WTC11 (cell line): Measurements from ENCODE around the gene ITPK1. TPM values are rescaled to one million over a fixed set of nuclear protein-coding genes. Genes with fewer than 3 reads are reported as not detected.

Experiments used
- ATAC-seq: fragments of 200-7000 bp; cut with Tn5 transposase; 2 replicates; pipeline ENCODE4 v1.10.0; 2021; ENCODE audit warnings: mild to moderate bottlenecking, moderate library complexity
- CTCF ChIA-PET: fragments of 300-600 bp; sonication (Branson Sonifier 250); formaldehyde crosslinking; loops from one replicate; lab custom pipeline; 2021; ENCODE audit warnings: antibody characterized with exemption; lab: Charles Lee
- POLR2A ChIA-PET: fragments of 350-600 bp; sonication (Branson Sonifier 250); formaldehyde crosslinking; loops from one replicate; lab custom pipeline; 2021; ENCODE audit warnings: antibody characterized with exemption; lab: Charles Lee
- DNase-seq: peaks from one replicate; pipeline ENCODE4 v3.0.0; 2021; ENCODE audit warnings: low spot score
- H3K27ac Mint-ChIP-seq: 2 replicates; pipeline ENCODE4 v1.8.0; 2021; ENCODE audit warnings: mixed read lengths
- H3K27me3 Mint-ChIP-seq: 2 replicates; pipeline ENCODE4 v1.8.0; 2021; ENCODE audit warnings: low read depth, mild to moderate bottlenecking, moderate library complexity, mixed read lengths
- H3K36me3 Mint-ChIP-seq: 2 replicates; pipeline ENCODE4 v1.8.0; 2021; ENCODE audit warnings: mixed read lengths
- H3K4me1 Mint-ChIP-seq: 2 replicates; pipeline ENCODE4 v1.8.0; 2022; ENCODE audit warnings: mixed read lengths
- H3K4me3 Mint-ChIP-seq: 2 replicates; pipeline ENCODE4 v1.8.0; 2021; ENCODE audit warnings: mild to moderate bottlenecking, moderate library complexity, mixed read lengths
- H3K9me3 Mint-ChIP-seq: 2 replicates; pipeline ENCODE4 v1.8.0; 2021; ENCODE audit warnings: mixed read lengths
- AR ChIP-seq: fragments of 250-450 bp; sonication (Bioruptor Pico); IDR thresholded peaks from 2 replicates; pipeline ENCODE4 v1.9.0; 2021; ENCODE audit warnings: mild to moderate bottlenecking
- CBFB ChIP-seq: sonication (generic); formaldehyde crosslinking; IDR thresholded peaks from 2 replicates; pipeline ENCODE4 v1.8.1; 2022; ENCODE audit warnings: mild to moderate bottlenecking, low read depth, missing genetic modification reagents
- E2F4 ChIP-seq: sonication (generic); formaldehyde crosslinking; IDR thresholded peaks from 2 replicates; pipeline ENCODE4 v1.8.1; 2022; ENCODE audit warnings: low read depth, mild to moderate bottlenecking, moderate library complexity, missing genetic modification reagents, borderline replicate concordance
- EMX1 ChIP-seq: fragments of 250-450 bp; sonication (Bioruptor Pico); IDR thresholded peaks from 2 replicates; pipeline ENCODE4 v1.8.0; 2021; ENCODE audit warnings: mild to moderate bottlenecking
- FOXP4 ChIP-seq: sonication (generic); formaldehyde crosslinking; IDR thresholded peaks from 2 replicates; pipeline ENCODE4 v1.8.0; 2022; ENCODE audit warnings: mild to moderate bottlenecking, missing genetic modification reagents
- GRHL2 ChIP-seq: fragments of 250-450 bp; sonication (Bioruptor Pico); IDR thresholded peaks from 2 replicates; pipeline ENCODE4 v1.8.0; 2022; ENCODE audit warnings: mild to moderate bottlenecking, moderate library complexity; ENCODE audit not compliant: insufficient replicate concordance, severe bottlenecking
- NFATC4 ChIP-seq: fragments of 250-450 bp; sonication (Bioruptor Pico); IDR thresholded peaks from 2 replicates; pipeline ENCODE4 v1.9.0; 2021; ENCODE audit warnings: mild to moderate bottlenecking
- NFE2L1 ChIP-seq: sonication (generic); formaldehyde crosslinking; IDR thresholded peaks from 2 replicates; pipeline ENCODE4 v1.8.1; 2023; ENCODE audit warnings: missing genetic modification reagents
- OVOL2 ChIP-seq: fragments of 250-450 bp; sonication (Bioruptor Pico); IDR thresholded peaks from 2 replicates; pipeline ENCODE4 v1.9.0; 2021; ENCODE audit warnings: mild to moderate bottlenecking, borderline replicate concordance
- SMAD4 ChIP-seq: sonication (generic); formaldehyde crosslinking; IDR thresholded peaks from 2 replicates; pipeline ENCODE4 v1.8.0; 2022; ENCODE audit warnings: mild to moderate bottlenecking, missing genetic modification reagents
- SOX15 ChIP-seq: fragments of 250-450 bp; sonication (Bioruptor Pico); IDR thresholded peaks from 2 replicates; pipeline ENCODE4 v1.9.0; 2021; ENCODE audit warnings: mild to moderate bottlenecking
- TCF7 ChIP-seq: sonication (generic); formaldehyde crosslinking; IDR thresholded peaks from 2 replicates; pipeline ENCODE4 v1.8.0; 2022; ENCODE audit warnings: mild to moderate bottlenecking, low read depth, missing genetic modification reagents, moderate library complexity
- USF1 ChIP-seq: sonication (generic); formaldehyde crosslinking; IDR thresholded peaks from 2 replicates; pipeline ENCODE4 v1.8.0; 2022; ENCODE audit warnings: mild to moderate bottlenecking, missing genetic modification reagents
- ZNF232 ChIP-seq: sonication (generic); formaldehyde crosslinking; IDR thresholded peaks from 2 replicates; pipeline ENCODE4 v1.8.0; 2022; ENCODE audit warnings: mild to moderate bottlenecking, missing genetic modification reagents
- ZNF263 ChIP-seq: sonication (generic); formaldehyde crosslinking; IDR thresholded peaks from 2 replicates; pipeline ENCODE4 v1.8.1; 2022; ENCODE audit warnings: low read depth, mild to moderate bottlenecking, moderate library complexity, missing genetic modification reagents
- ZNF425 ChIP-seq: fragments of 250-450 bp; sonication (Bioruptor Pico); conservative IDR thresholded peaks from 2 replicates; pipeline ENCODE4 v1.9.0; 2021; ENCODE audit warnings: mild to moderate bottlenecking
- total RNA-seq: library from RNA; stranded (reverse); gene quantifications from 3 replicates; pipeline ENCODE4 v1.2.3, GENCODE V29; 2021

ITPK1 gene
- total RNA-seq, 1 experiment from 2014 or later, result 144 TPM

- H3K4me3 Mint-ChIP-seq, result no peak overlapping the region
- POLR2A ChIA-PET, result no interaction called here
- ATAC-seq (no peak), DNase-seq (no peak)
- peaks cover 4% of the 10 kb centered on the region for H3K36me3 Mint-ChIP-seq
- no peak for TF ChIP-seq USF1 (CRISPR knock-in tag)
- no peak for TF ChIP-seq E2F4
- TF ChIP-seq ZNF263 (CRISPR knock-in tag), result no peak
- no peak for TF ChIP-seq OVOL2
- TF ChIP-seq EMX1, result no peak
- TF ChIP-seq ZNF232 (CRISPR knock-in tag), result no peak
- no peak for TF ChIP-seq ZNF425 (CRISPR knock-in tag)
- TF ChIP-seq TCF7, result no peak
- no peak for TF ChIP-seq CBFB
- TF ChIP-seq NFE2L1 (CRISPR knock-in tag), result no peak
- TF ChIP-seq NFATC4 (CRISPR knock-in tag), result no peak
- no peak for TF ChIP-seq FOXP4 (CRISPR knock-in tag)
- no peak for TF ChIP-seq AR
- TF ChIP-seq SOX15 (CRISPR knock-in tag), result no peak
- H3K27ac Mint-ChIP-seq, result peak overlapping the region; percentile 76
- H3K4me1 Mint-ChIP-seq, result peaks cover 39% of the 10 kb centered on the region
- CTCF ChIA-PET, result no interaction called here
- H3K9me3 Mint-ChIP-seq, result peaks cover under 1% of the 10 kb centered on the region; the same call in 1 of the 2 replicates
- H3K27me3 Mint-ChIP-seq, result no peaks in the 10 kb centered on the region; the same call in 1 of the 2 replicates
These were observed 33.7 kb downstream of the ITPK1 start for GRCh38 chr14:93081876-93082570.

GRCh38 chr14:93079865-93080403 lies 35.8 kb downstream of the ITPK1 start:
- TF ChIP-seq SMAD4 (CRISPR knock-in tag) (no peak), GRHL2 (no peak), SOX15 (CRISPR knock-in tag) (no peak), ZNF232 (CRISPR knock-in tag) (no peak)
- no peak for DNase-seq
- Mint-ChIP-seq H3K9me3 (no peaks in the 10 kb centered on the region), H3K27me3 (no peaks in the 10 kb centered on the region), H3K4me1 (peaks cover 26% of the 10 kb centered on the region), H3K36me3 (peaks cover 3% of the 10 kb centered on the region), H3K27ac (no peak overlapping the region), H3K4me3 (no peak overlapping the region)
- ChIA-PET POLR2A (no interaction called here), CTCF (interaction anchor here (0.5 to 1.8 kb wide), 4 partner anchors 25 to 34 kb away, joined by 4 to 8 read pairs (median 5); no protein-coding TSS in a partner anchor)
- ATAC-seq, result no peak
